ENCODE measurements around the gene KCNH8. TPM values are rescaled to one million over a fixed set of nuclear protein-coding genes. Genes with fewer than 3 reads are reported as not detected.

KCNH8 gene
- total RNA-seq, 2 experiments from 2014 or later, result 0.44 to 0.59 TPM

DNA sequence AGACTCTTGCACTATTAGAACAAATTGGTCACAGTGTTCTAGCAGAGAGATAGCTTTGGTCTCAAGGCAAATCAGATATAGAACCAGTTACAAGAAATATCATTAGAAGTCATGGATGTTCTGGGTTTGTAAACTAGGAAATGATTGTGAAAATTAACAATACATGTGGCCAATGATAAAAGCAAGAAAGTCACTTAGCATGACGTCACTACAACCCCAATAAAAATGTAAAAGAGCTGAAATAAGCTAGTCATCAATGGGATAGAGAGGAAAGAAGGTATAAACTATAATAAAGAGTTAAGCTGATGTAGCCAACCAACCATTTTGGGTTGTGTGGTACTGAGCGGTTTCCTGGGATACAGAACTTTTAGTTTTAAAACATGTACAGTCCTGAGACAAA, 32.1 kb upstream of the KCNH8 start:
- no peaks in the 10 kb centered on the region for H3K36me3 ChIP-seq (ENCODE audit: insufficient read depth, low read length)

DNA sequence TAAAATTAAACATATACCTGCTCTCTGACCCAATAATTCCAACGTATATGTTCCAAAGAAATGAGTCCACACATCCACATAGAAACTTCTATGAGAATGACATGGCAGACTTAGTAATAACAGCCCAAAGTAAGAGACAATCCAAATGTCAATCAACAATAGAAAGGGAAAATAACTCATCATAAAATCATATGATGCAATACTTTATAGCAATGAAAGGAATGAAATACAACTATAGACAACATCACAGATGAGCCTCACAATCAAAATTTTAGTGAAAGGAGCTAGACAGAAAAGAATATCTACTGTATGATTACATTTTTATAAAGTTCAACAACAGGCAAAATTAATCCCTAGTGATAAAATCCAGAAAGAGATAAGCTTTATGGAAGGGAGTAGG, 23.6 kb upstream of the KCNH8 start:
- H3K9me2 ChIP-seq (ENCODE audit: insufficient read depth, low read length), result no peaks in the 10 kb centered on the region
- no peak for TF ChIP-seq EZH2phosphoT487 (IDR thresholded peaks at IDR 0.05; ENCODE audit: borderline replicate concordance, low read depth, low read length)
- TF ChIP-seq, protein P1, sequence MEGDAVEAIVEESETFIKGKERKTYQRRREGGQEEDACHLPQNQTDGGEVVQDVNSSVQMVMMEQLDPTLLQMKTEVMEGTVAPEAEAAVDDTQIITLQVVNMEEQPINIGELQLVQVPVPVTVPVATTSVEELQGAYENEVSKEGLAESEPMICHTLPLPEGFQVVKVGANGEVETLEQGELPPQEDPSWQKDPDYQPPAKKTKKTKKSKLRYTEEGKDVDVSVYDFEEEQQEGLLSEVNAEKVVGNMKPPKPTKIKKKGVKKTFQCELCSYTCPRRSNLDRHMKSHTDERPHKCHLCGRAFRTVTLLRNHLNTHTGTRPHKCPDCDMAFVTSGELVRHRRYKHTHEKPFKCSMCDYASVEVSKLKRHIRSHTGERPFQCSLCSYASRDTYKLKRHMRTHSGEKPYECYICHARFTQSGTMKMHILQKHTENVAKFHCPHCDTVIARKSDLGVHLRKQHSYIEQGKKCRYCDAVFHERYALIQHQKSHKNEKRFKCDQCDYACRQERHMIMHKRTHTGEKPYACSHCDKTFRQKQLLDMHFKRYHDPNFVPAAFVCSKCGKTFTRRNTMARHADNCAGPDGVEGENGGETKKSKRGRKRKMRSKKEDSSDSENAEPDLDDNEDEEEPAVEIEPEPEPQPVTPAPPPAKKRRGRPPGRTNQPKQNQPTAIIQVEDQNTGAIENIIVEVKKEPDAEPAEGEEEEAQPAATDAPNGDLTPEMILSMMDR (conservative IDR thresholded peaks at IDR 0.05; ENCODE audit: low read length), result no peak
- no peak for DNase-seq (ENCODE audit: low spot score)
- H3K4me3 ChIP-seq (ENCODE audit: low read depth, low read length, poor library complexity, severe bottlenecking), result no peak overlapping the region
- no peak overlapping the region for H3K27ac ChIP-seq (ENCODE audit: low read depth, low read length, poor library complexity, severe bottlenecking)
- no peak overlapping the region for H3K4me2 ChIP-seq (ENCODE audit: low read length)
- ChIA-PET POLR2A (interaction anchor here (0.5 kb wide), 1 partner anchor 198 kb away, joined by 4 read pairs; no protein-coding TSS in a partner anchor), CTCF (ENCODE audit: unreplicated experiment) (no interaction called here)
- intact Hi-C loops (cut with micrococcal nuclease; ENCODE audit: unreplicated experiment), result no loop called here
- H4K20me1 ChIP-seq (ENCODE audit: insufficient read depth, low read length), result no peaks in the 10 kb centered on the region
- BruUV-seq (replicated peaks), result no TSS peak
- no peak overlapping the region for H2AFZ ChIP-seq (ENCODE audit: low read length)
- no peaks in the 10 kb centered on the region for H3K4me1 ChIP-seq (ENCODE audit: insufficient read depth, low read length, poor library complexity, severe bottlenecking)
- no peaks in the 10 kb centered on the region for H3K79me2 ChIP-seq (ENCODE audit: insufficient read depth, low read depth, low read length)
- H3K9me3 ChIP-seq (ENCODE audit: low read length), result no peaks in the 10 kb centered on the region
- H3K36me3 ChIP-seq (ENCODE audit: insufficient read depth, low read length), result no peaks in the 10 kb centered on the region

More for the DNA sequence above, 32.1 kb upstream of the KCNH8 start:
- Histone ChIP-seq H3K79me2 (ENCODE audit: insufficient read depth, low read depth, low read length) (no peaks in the 10 kb centered on the region), H4K20me1 (ENCODE audit: insufficient read depth, low read length) (no peaks in the 10 kb centered on the region), H3K4me1 (ENCODE audit: insufficient read depth, low read length, poor library complexity, severe bottlenecking) (no peaks in the 10 kb centered on the region), H3K27ac (ENCODE audit: low read depth, low read length, poor library complexity, severe bottlenecking) (no peak overlapping the region), H3K9me3 (ENCODE audit: low read length) (no peaks in the 10 kb centered on the region), H2AFZ (ENCODE audit: low read length) (no peak overlapping the region), H3K4me2 (ENCODE audit: low read length) (no peak overlapping the region), H3K9me2 (ENCODE audit: insufficient read depth, low read length) (no peaks in the 10 kb centered on the region), H3K4me3 (ENCODE audit: low read depth, low read length, poor library complexity, severe bottlenecking) (no peak overlapping the region)
- BruUV-seq (replicated peaks), result no TSS peak
- ChIA-PET POLR2A (interaction anchor here (1.0 to 1.1 kb wide), 2 partner anchors 10 to 17 kb away, joined by 3 to 4 read pairs; no protein-coding TSS in a partner anchor), CTCF (ENCODE audit: unreplicated experiment) (no interaction called here)
- TF ChIP-seq, protein P1 (conservative IDR thresholded peaks at IDR 0.05; ENCODE audit: low read length), result no peak
- no peak for TF ChIP-seq EZH2phosphoT487 (IDR thresholded peaks at IDR 0.05; ENCODE audit: borderline replicate concordance, low read depth, low read length)
- no peak for DNase-seq (ENCODE audit: low spot score)
- intact Hi-C loops (cut with micrococcal nuclease; ENCODE audit: unreplicated experiment), result no loop called here

DNA sequence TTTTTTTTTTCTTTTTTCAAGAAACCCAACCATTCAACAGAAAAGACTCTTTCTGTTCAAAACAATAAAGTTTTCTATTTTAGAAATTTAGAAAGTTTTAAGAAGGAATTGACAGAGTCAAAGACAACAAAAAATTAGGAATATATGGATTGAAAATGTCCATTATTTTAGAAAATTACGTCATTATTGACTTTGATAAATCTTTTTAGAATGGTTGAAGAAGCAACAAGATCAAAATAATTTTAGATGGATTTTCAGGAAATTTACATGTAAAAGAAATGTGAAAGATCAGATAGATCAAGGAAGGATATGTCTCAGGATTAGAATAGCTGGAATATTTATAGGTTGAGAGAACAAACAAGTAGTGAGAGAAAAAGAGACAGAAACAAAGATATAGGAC, 8.4 kb upstream of the KCNH8 start:
- TF ChIP-seq, protein P1 (conservative IDR thresholded peaks at IDR 0.05; ENCODE audit: low read length), result no peak
- TF ChIP-seq EZH2phosphoT487 (IDR thresholded peaks at IDR 0.05; ENCODE audit: borderline replicate concordance, low read depth, low read length), result no peak
- Histone ChIP-seq H3K4me3 (ENCODE audit: low read depth, low read length, poor library complexity, severe bottlenecking) (no peak overlapping the region), H3K4me2 (ENCODE audit: low read length) (no peak overlapping the region), H3K36me3 (ENCODE audit: insufficient read depth, low read length) (no peaks in the 10 kb centered on the region), H2AFZ (ENCODE audit: low read length) (no peak overlapping the region), H3K27ac (ENCODE audit: low read depth, low read length, poor library complexity, severe bottlenecking) (no peak overlapping the region), H4K20me1 (ENCODE audit: insufficient read depth, low read length) (no peaks in the 10 kb centered on the region), H3K9me2 (ENCODE audit: insufficient read depth, low read length) (no peaks in the 10 kb centered on the region), H3K79me2 (ENCODE audit: insufficient read depth, low read depth, low read length) (no peaks in the 10 kb centered on the region), H3K9me3 (ENCODE audit: low read length) (no peaks in the 10 kb centered on the region; the same call in 1 of the 2 replicates), H3K4me1 (ENCODE audit: insufficient read depth, low read length, poor library complexity, severe bottlenecking) (no peaks in the 10 kb centered on the region)
- DNase-seq (ENCODE audit: low spot score), result no peak
- intact Hi-C loops (cut with micrococcal nuclease; ENCODE audit: unreplicated experiment), result loop anchor here (10.0 kb wide), 1 partner anchor 1045 kb away; the partner anchor contains the start of gene SGO1
- POLR2A ChIA-PET, result interaction anchor here (0.6 to 0.7 kb wide), 2 partner anchors 507 to 518 kb away, joined by 3 read pairs; no protein-coding TSS in a partner anchor
- CTCF ChIA-PET (ENCODE audit: unreplicated experiment), result no interaction called here
- no TSS peak for BruUV-seq (replicated peaks)

Data from OCI-LY7 (cell line).